IMR-90 (cell line): ENCODE measurements around the gene DDX39A. TPM values are rescaled to one million over a fixed set of nuclear protein-coding genes. Genes with fewer than 3 reads are reported as not detected.
A peak's percentile ranks its signal among the peaks of the same experiment; 100 is the strongest.

Experiments used
- ATAC-seq: fragments of 200-7000 bp; cut with Tn5 transposase; 2 replicates; pipeline ENCODE4 v1.9.1; 2020; ENCODE audit warnings: low read depth, mild to moderate bottlenecking, moderate library complexity
- BruUV-seq: library from RNA; stranded (reverse); fragments of 400-500 nt; replicated peaks from 2 replicates; lab custom pipeline; 2021; lab: Mats Ljungman, UMichigan
- CTCF ChIA-PET: fragments of 300-600 bp; formaldehyde crosslinking; extraction: SDS; loops from one replicate; lab custom pipeline; 2021; ENCODE audit warnings: antibody characterized with exemption; lab: Yijun Ruan, JAX
- POLR2A ChIA-PET: fragments of 300-600 bp; sonication (Branson Sonifier 250); formaldehyde crosslinking; loops from one replicate; lab custom pipeline; 2022; ENCODE audit warnings: antibody characterized with exemption; ENCODE audit not compliant: unreplicated experiment; lab: Charles Lee
- DNase-seq: peaks from one replicate; pipeline ENCODE4 v3.0.0; 2013
- H2AFZ ChIP-seq: replicated peaks from 2 replicates; pipeline ENCODE3; 2013; ENCODE audit warnings: low read length, mild to moderate bottlenecking; ENCODE audit not compliant: poor library complexity
- H2AK5ac ChIP-seq: 2 replicates; pipeline ENCODE4 v1.6.1; 2013; ENCODE audit warnings: low read depth, low read length, inconsistent platforms
- H2AK9ac ChIP-seq: replicated peaks from 2 replicates; pipeline ENCODE3; 2013; ENCODE audit warnings: mild to moderate bottlenecking, low read depth, low read length, moderate library complexity; ENCODE audit not compliant: poor library complexity
- H2BK120ac ChIP-seq: 2 replicates; pipeline ENCODE4 v1.6.1; 2013; ENCODE audit warnings: low read depth, low read length, inconsistent platforms
- H2BK15ac ChIP-seq: 3 replicates; pipeline ENCODE4 v1.6.1; 2013; ENCODE audit warnings: low read depth, low read length, inconsistent platforms
- H2BK20ac ChIP-seq: 2 replicates; pipeline ENCODE4 v1.6.1; 2013; ENCODE audit warnings: low read depth, mild to moderate bottlenecking, inconsistent platforms, low read length, moderate library complexity
- H2BK5ac ChIP-seq: 2 replicates; pipeline ENCODE4 v1.6.1; 2013; ENCODE audit warnings: mild to moderate bottlenecking, low read depth, low read length, inconsistent platforms; ENCODE audit not compliant: poor library complexity, severe bottlenecking
- H3K14ac ChIP-seq: replicated peaks from 2 replicates; pipeline ENCODE4 v1.6.1; 2013; ENCODE audit warnings: low read depth, low read length, inconsistent platforms
- H3K18ac ChIP-seq: 2 replicates; pipeline ENCODE4 v1.6.1; 2013; ENCODE audit warnings: low read depth, low read length, control low read depth
- H3K23ac ChIP-seq: 2 replicates; pipeline ENCODE4 v1.6.1; 2013; ENCODE audit warnings: low read depth, low read length, inconsistent platforms
- H3K27ac ChIP-seq: 2 replicates; pipeline ENCODE4 v1.5.1; 2013; ENCODE audit warnings: mild to moderate bottlenecking, control low read depth, low read length; ENCODE audit not compliant: insufficient read depth
- H3K27me3 ChIP-seq: 2 replicates; pipeline ENCODE4 v1.6.1; 2013; ENCODE audit warnings: low read length; ENCODE audit not compliant: control insufficient read depth, insufficient read depth
- H3K36me3 ChIP-seq: 2 replicates; pipeline ENCODE4 v1.6.1; 2013; ENCODE audit warnings: low read length, mixed read lengths; ENCODE audit not compliant: control insufficient read depth, insufficient read depth
- H3K4ac ChIP-seq: 2 replicates; pipeline ENCODE4 v1.6.1; 2013; ENCODE audit warnings: low read depth, low read length, inconsistent platforms
- H3K4me1 ChIP-seq: 2 replicates; pipeline ENCODE4 v1.6.1; 2013; ENCODE audit warnings: low read length, mixed read lengths; ENCODE audit not compliant: control insufficient read depth, insufficient read depth
- H3K4me2 ChIP-seq: 2 replicates; pipeline ENCODE4 v1.6.1; 2013; ENCODE audit warnings: low read depth, mild to moderate bottlenecking, control low read depth, low read length, moderate library complexity
- H3K4me3 ChIP-seq: 2 replicates; pipeline ENCODE4 v1.5.1; 2013; ENCODE audit warnings: low read depth, mild to moderate bottlenecking, control low read depth, low read length, moderate library complexity; ENCODE audit not compliant: insufficient read depth
- H3K56ac ChIP-seq: 2 replicates; pipeline ENCODE4 v1.6.1; 2013; ENCODE audit warnings: low read length, inconsistent platforms; ENCODE audit not compliant: insufficient read depth; ENCODE audit errors: extremely low read depth
- H3K79me1 ChIP-seq, 2 experiments: 2 replicates each; pipeline ENCODE4 v1.6.1; 2013; ENCODE audit warnings: low read length in 2 of 2, inconsistent platforms in 1 of 2, low read depth in 1 of 2
- H3K9ac ChIP-seq: 2 replicates; pipeline ENCODE4 v1.6.1; 2013; ENCODE audit warnings: low read depth, low read length, control low read depth
- H3K9me1 ChIP-seq: 2 replicates; pipeline ENCODE4 v1.6.1; 2013; ENCODE audit warnings: low read length, inconsistent platforms; ENCODE audit not compliant: insufficient read depth
- H3K9me3 ChIP-seq: 2 replicates; pipeline ENCODE4 v1.6.1; 2013; ENCODE audit warnings: low read length; ENCODE audit not compliant: control insufficient read depth, insufficient read depth
- H4K20me1 ChIP-seq: 2 replicates; pipeline ENCODE4 v1.6.1; 2013; ENCODE audit warnings: low read length, inconsistent platforms; ENCODE audit not compliant: insufficient read depth
- H4K5ac ChIP-seq: 2 replicates; pipeline ENCODE4 v1.6.1; 2013; ENCODE audit warnings: mild to moderate bottlenecking, low read depth, low read length, control low read depth
- H4K8ac ChIP-seq, 2 experiments: 2 replicates each; pipeline ENCODE4 v1.6.1; 2013; ENCODE audit warnings: low read depth in 2 of 2, low read length in 2 of 2, control low read depth in 1 of 2, inconsistent platforms in 1 of 2
- H4K91ac ChIP-seq: 2 replicates; pipeline ENCODE4 v1.6.1; 2013; ENCODE audit warnings: low read depth, low read length, inconsistent platforms; ENCODE audit not compliant: insufficient read depth
- CEBPB ChIP-seq: IDR thresholded peaks from 2 replicates; pipeline ENCODE4 v1.6.1; 2012; ENCODE audit warnings: low read depth, low read length, improper control_type of control experiment
- FOS ChIP-seq: fragments of 150-350 bp; IDR thresholded peaks from 2 replicates; pipeline ENCODE4 v1.6.1; 2016; ENCODE audit warnings: low read depth, low read length
- MXI1 ChIP-seq: IDR thresholded peaks from 2 replicates; pipeline ENCODE4 v1.6.1; 2012; ENCODE audit warnings: low read depth, mild to moderate bottlenecking, low read length, moderate library complexity, borderline replicate concordance
- NFE2L2 ChIP-seq: fragments of 150-350 bp; IDR thresholded peaks from 2 replicates; pipeline ENCODE4 v1.6.1; 2016; ENCODE audit warnings: low read depth, mild to moderate bottlenecking, low read length
- POLR2A ChIP-seq: IDR thresholded peaks from 2 replicates; pipeline ENCODE4 v1.6.1; 2012; ENCODE audit warnings: mild to moderate bottlenecking, low read depth, low read length
- RAD21 ChIP-seq: IDR thresholded peaks from 2 replicates; pipeline ENCODE4 v1.6.1; 2012; ENCODE audit warnings: low read length, improper control_type of control experiment
- RFX5 ChIP-seq: IDR thresholded peaks from 2 replicates; pipeline ENCODE4 v1.8.0; 2012; ENCODE audit warnings: low read depth, mild to moderate bottlenecking, low read length, moderate library complexity
- SMC3 ChIP-seq: fragments of 150-350 bp; IDR thresholded peaks from 2 replicates; pipeline ENCODE4 v1.6.1; 2016; ENCODE audit warnings: low read depth, mild to moderate bottlenecking, antibody characterized with exemption, low read length, moderate library complexity
- WGBS, 2 experiments: methylation state at CpG; one replicate each; pipeline versions ENCODE4 v1.1.5 to v1.1.7; 2013; ENCODE audit warnings: missing lambda C conversion rate in 2 of 2; ENCODE audit not compliant: insufficient read length in 1 of 2; ENCODE audit errors: extremely low coverage in 2 of 2; 5-methylcytosine and 5-hydroxymethylcytosine counted together
- dilution Hi-C: fragments of 300-500 bp; cut with HindIII; formaldehyde crosslinking; loops from one replicate; pipeline ENCODE4 v1.14.3; 2018; ENCODE audit warnings: low sequenced_read_pairs; ENCODE audit not compliant: unreplicated experiment
- in situ Hi-C: fragments of 300-500 bp; cut with MboI; formaldehyde crosslinking; loops from 3 replicates; pipeline ENCODE4 v1.14.3; 2019; ENCODE audit warnings: low sequenced_read_pairs, inconsistent platforms, mixed read lengths
- intact Hi-C: fragments of 100-400 bp; cut with micrococcal nuclease; formaldehyde crosslinking; loops from 2 replicates; pipeline ENCODE4 v1.10.0; 2022
- polyA plus RNA-seq, 3 experiments: library from polyadenylated mRNA; depleted of rRNA; stranded (reverse); fragments of >200 nt; gene quantifications; 2 replicates each; pipeline ENCODE4 v1.2.3, GENCODE V29; 2012; ENCODE audit warnings: low replicate concordance in 1 of 3
- total RNA-seq: library from RNA; depleted of rRNA; stranded (reverse); fragments of >200 nt; gene quantifications from 2 replicates; pipeline ENCODE4 v1.2.3, GENCODE V29; 2012

The DDX39A gene
- total and polyA plus RNA-seq, 2 of the 4 experiments (the other 2 are of a cell fraction), result 82.5 to 83.0 TPM

DNA sequence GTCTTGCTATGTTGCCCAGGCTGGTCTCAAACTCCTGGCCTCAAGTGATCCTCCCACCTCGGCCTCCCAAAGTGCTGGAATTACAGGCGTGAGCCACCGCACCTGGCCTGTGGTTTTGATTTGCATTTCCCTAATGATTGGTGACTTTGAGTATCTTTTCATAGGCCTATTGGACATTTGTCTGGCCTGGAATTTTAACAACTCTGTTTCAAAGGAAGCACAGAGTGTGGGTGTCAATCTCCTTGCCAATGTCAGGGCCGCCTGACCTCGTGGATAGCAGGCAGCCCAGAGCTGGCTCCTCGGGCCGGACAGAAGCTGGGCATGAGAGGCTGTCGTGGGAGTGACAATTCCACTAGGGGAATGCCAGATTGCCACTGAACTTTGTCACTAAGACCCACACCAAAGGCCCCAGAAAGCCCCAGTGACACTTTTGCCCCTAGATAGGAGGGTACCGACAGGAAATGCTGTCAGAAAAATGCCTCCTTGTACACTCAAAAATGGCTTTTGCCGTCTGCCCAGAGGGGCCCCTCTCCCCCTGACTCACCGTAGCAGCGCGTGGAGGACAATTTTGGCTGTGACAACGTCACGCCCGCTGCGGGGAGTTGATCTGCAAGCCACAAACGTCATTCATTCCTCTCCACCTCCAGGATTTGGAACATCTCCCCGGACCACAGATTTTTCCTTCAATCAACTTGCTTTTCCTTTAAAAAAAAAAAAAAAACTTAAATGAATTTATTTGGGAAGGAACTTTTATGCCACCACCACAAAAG is 49.6 kb downstream of the DDX39A start:
- Histone ChIP-seq H3K4me3 (no peak overlapping the region), H2AK9ac (no peak overlapping the region), H2BK20ac (no peak overlapping the region), H3K9me3 (no peaks in the 10 kb centered on the region), H4K8ac (no peak overlapping the region), H3K27ac (no peak overlapping the region), H4K91ac (no peak overlapping the region), H2BK120ac (no peak overlapping the region), H2AFZ (peak overlapping the region; percentile 87), H3K23ac (no peak overlapping the region), H3K4ac (no peak overlapping the region), H2AK5ac (no peak overlapping the region), H4K5ac (no peak overlapping the region), H3K4me2 (peak overlapping the region; percentile 30; the same call in 1 of the 2 replicates), H3K18ac (no peak overlapping the region), H3K27me3 (no peaks in the 10 kb centered on the region), H3K56ac (no peak overlapping the region), H3K79me1 (no peaks in the 10 kb centered on the region), H3K14ac (no peak overlapping the region), H2BK15ac (no peak overlapping the region), H2BK5ac (no peak overlapping the region), H3K36me3 (no peaks in the 10 kb centered on the region), H3K4me1 (peaks cover 4% of the 10 kb centered on the region), H4K20me1 (no peaks in the 10 kb centered on the region), H3K9ac (no peak overlapping the region), H3K9me1 (no peaks in the 10 kb centered on the region)
- CTCF ChIA-PET, result interaction anchor here (0.7 kb wide), 1 partner anchor 198 kb away, joined by 5 read pairs; no protein-coding TSS in a partner anchor
- no TSS peak for BruUV-seq
- POLR2A ChIA-PET, result no interaction called here
- intact Hi-C loops, result no loop called here
- in situ Hi-C loops, result no loop called here
- DNase-seq, result peak; percentile 64
- 80% methylated on average over 1 of the region's 19 CpGs; no CpG with 5 or more reads in 1 of the 2 experiments for WGBS, 2 experiments
- dilution Hi-C loops, result no loop called here
- no peak for ATAC-seq
- TF ChIP-seq SMC3 (no peak), RAD21 (no peak), MXI1 (no peak), FOS (no peak), NFE2L2 (no peak), POLR2A (no peak), RFX5 (no peak), CEBPB (no peak)
